ENCODE data around the gene PEX7.

DNA sequence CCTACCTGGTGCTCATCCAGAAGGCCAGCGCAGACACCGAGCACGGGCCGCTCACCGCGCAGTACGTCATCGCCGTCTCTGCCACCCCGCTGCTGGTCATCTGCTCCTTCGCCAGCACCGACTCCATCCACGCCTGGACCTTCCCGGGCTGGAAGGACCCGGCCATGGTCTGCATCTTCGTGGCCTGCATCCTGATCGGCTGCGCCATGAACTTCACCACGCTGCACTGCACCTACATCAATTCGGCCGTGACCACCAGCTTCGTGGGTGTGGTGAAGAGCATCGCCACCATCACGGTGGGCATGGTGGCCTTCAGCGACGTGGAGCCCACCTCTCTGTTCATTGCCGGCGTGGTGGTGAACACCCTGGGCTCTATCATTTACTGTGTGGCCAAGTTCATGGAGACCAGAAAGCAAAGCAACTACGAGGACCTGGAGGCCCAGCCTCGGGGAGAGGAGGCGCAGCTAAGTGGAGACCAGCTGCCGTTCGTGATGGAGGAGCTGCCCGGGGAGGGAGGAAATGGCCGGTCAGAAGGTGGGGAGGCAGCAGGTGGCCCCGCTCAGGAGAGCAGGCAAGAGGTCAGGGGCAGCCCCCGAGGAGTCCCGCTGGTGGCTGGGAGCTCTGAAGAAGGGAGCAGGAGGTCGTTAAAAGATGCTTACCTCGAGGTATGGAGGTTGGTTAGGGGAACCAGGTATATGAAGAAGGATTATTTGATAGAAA lies 101.7 kb downstream of the PEX7 start:
- TF ChIP-seq TEAD4 (IDR thresholded peaks at IDR 0.05) (no peak), EP300 (IDR thresholded peaks at IDR 0.05; ENCODE audit: borderline replicate concordance) (no peak), ZBTB7A (IDR thresholded peaks at IDR 0.05; ENCODE audit: low read depth) (no peak), YY1 (IDR thresholded peaks at IDR 0.05; ENCODE audit: low read depth) (no peak)
- TF ChIP-seq, protein P1, sequence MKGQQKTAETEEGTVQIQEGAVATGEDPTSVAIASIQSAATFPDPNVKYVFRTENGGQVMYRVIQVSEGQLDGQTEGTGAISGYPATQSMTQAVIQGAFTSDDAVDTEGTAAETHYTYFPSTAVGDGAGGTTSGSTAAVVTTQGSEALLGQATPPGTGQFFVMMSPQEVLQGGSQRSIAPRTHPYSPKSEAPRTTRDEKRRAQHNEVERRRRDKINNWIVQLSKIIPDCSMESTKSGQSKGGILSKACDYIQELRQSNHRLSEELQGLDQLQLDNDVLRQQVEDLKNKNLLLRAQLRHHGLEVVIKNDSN (IDR thresholded peaks at IDR 0.05), result no peak
- TF ChIP-seq, protein P2, sequence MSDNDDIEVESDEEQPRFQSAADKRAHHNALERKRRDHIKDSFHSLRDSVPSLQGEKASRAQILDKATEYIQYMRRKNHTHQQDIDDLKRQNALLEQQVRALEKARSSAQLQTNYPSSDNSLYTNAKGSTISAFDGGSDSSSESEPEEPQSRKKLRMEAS (IDR thresholded peaks at IDR 0.05), result no peak
